HepG2 (cell line): ENCODE measurements around the gene CUTC. TPM values are rescaled to one million over a fixed set of nuclear protein-coding genes. Genes with fewer than 3 reads are reported as not detected.

Source experiments
- ATAC-seq: fragments of 200-7000 bp; cut with Tn5 transposase; 3 replicates; pipeline ENCODE4 v1.9.1; 2020; ENCODE audit warnings: mild to moderate bottlenecking, moderate library complexity
- BruUV-seq: library from RNA; stranded (reverse); fragments of 400-500 nt; replicated peaks from 2 replicates; lab custom pipeline; 2021; lab: Mats Ljungman, UMichigan
- CTCF ChIA-PET: fragments of 300-600 bp; formaldehyde crosslinking; extraction: SDS; loops from one replicate; lab custom pipeline; 2021; ENCODE audit warnings: low total read pairs, inconsistent platforms, low intra/inter-chr PET ratio; lab: Yijun Ruan, JAX
- POLR2A ChIA-PET: fragments of 350-600 bp; sonication (Branson Sonifier 250); formaldehyde crosslinking; loops from one replicate; lab custom pipeline; 2020; ENCODE audit warnings: antibody characterized with exemption, inconsistent platforms; lab: Yijun Ruan, JAX
- DNase-seq: peaks from one replicate; pipeline ENCODE4 v3.0.0-alpha.2; 2015; ENCODE audit warnings: low spot score
- FAIRE-seq: peaks from 3 replicates; lab custom pipeline; 2011; peaks lifted over from hg19 to GRCh38; lab: Jason Lieb, UNC
- H2AFZ ChIP-seq: one replicate; pipeline ENCODE4 v1.6.1; 2011; ENCODE audit warnings: low read length, inconsistent platforms
- H3K27ac ChIP-seq: fragments of 300-600 bp; 3 replicates; pipeline ENCODE4 v1.8.0; 2011; ENCODE audit warnings: mixed run types, mild to moderate bottlenecking, mixed read lengths, low read length, inconsistent platforms; ENCODE audit not compliant: insufficient read depth; ENCODE audit errors: extremely low read length
- H3K27me3 ChIP-seq, 2 experiments: fragments of 200-600 bp in 1 of 2; 2 replicates in 1 of 2; 3 replicates in 1 of 2; pipeline versions ENCODE4 v1.6.0 to v1.8.0; 2011; ENCODE audit warnings: low read length in 2 of 2, mild to moderate bottlenecking in 2 of 2, moderate library complexity in 2 of 2, inconsistent platforms in 1 of 2; ENCODE audit not compliant: insufficient read depth in 2 of 2, control insufficient read depth in 1 of 2
- H3K36me3 ChIP-seq, 2 experiments: fragments of 200-600 bp in 1 of 2; replicated peaks in 1 of 2; 2 replicates in 1 of 2; 3 replicates in 1 of 2; pipeline versions ENCODE4 v1.5.1 to v1.8.0; 2011; ENCODE audit warnings: low read length in 2 of 2, inconsistent platforms in 1 of 2; ENCODE audit not compliant: insufficient read depth in 2 of 2, control insufficient read depth in 1 of 2
- H3K4me1 ChIP-seq: 2 replicates; pipeline ENCODE4 v1.5.1; 2012; ENCODE audit warnings: low read length, inconsistent platforms; ENCODE audit not compliant: insufficient read depth
- H3K4me2 ChIP-seq: 2 replicates; pipeline ENCODE4 v1.6.0; 2011; ENCODE audit warnings: low read depth, low read length, inconsistent platforms
- H3K4me3 ChIP-seq, 3 experiments: fragments of 200-600 bp in 1 of 3; sonication (generic), shearing (Covaris generic) in 1 of 3; replicated peaks in 1 of 3; 2 replicates each; pipeline ENCODE4 v1.5.1; 2011 to 2016; ENCODE audit warnings: low read length in 3 of 3, inconsistent platforms in 2 of 3, low read depth in 2 of 3, mild to moderate bottlenecking in 2 of 3, control low read depth in 1 of 3, mixed read lengths in 1 of 3; ENCODE audit not compliant: insufficient read depth in 1 of 3
- H3K79me2 ChIP-seq: one replicate; pipeline ENCODE4 v1.6.1; 2011; ENCODE audit warnings: low read length, inconsistent platforms; ENCODE audit not compliant: insufficient read depth
- H3K9ac ChIP-seq: 2 replicates; pipeline ENCODE4 v1.6.0; 2011; ENCODE audit warnings: mild to moderate bottlenecking, low read depth, low read length, inconsistent platforms; ENCODE audit not compliant: insufficient read depth
- H3K9me3 ChIP-seq: 2 replicates; pipeline ENCODE4 v1.5.1; 2012; ENCODE audit warnings: mild to moderate bottlenecking, low read length
- H4K20me1 ChIP-seq: 2 replicates; pipeline ENCODE4 v1.6.0; 2011; ENCODE audit warnings: inconsistent platforms, mild to moderate bottlenecking, low read length, moderate library complexity; ENCODE audit not compliant: insufficient read depth
- AKNA ChIP-seq: sonication (generic); formaldehyde crosslinking; IDR thresholded peaks from 2 replicates; pipeline ENCODE4 v1.4.0; 2020; ENCODE audit warnings: missing genetic modification reagents, borderline replicate concordance
- HNF4A ChIP-seq: sonication (generic); formaldehyde crosslinking; IDR thresholded peaks from 2 replicates; pipeline ENCODE4 v1.4.0; 2020; ENCODE audit warnings: missing genetic modification reagents
- JUNB ChIP-seq: sonication (generic); formaldehyde crosslinking; IDR thresholded peaks from 2 replicates; pipeline ENCODE4 v1.8.0; 2022; ENCODE audit warnings: missing genetic modification reagents, mild to moderate bottlenecking, borderline replicate concordance
- KAT2B ChIP-seq: fragments of 150-350 bp; IDR thresholded peaks from 2 replicates; pipeline ENCODE4 v1.6.1; 2014; ENCODE audit warnings: low read depth, low read length, borderline replicate concordance
- MTA1 ChIP-seq: sonication (generic); formaldehyde crosslinking; IDR thresholded peaks from 2 replicates; pipeline ENCODE4 v1.4.0; 2020; ENCODE audit warnings: missing genetic modification reagents, mild to moderate bottlenecking, borderline replicate concordance
- RNF219 ChIP-seq: sonication (generic); formaldehyde crosslinking; IDR thresholded peaks from 2 replicates; pipeline ENCODE4 v1.5.0; 2020; ENCODE audit warnings: mild to moderate bottlenecking, missing genetic modification reagents
- SIN3A ChIP-seq: IDR thresholded peaks from 2 replicates; pipeline ENCODE4 v1.6.1; 2011; ENCODE audit warnings: low read depth, mild to moderate bottlenecking, control low read depth, low read length, borderline replicate concordance
- SRSF9 ChIP-seq: fragments of 200-400 bp; formaldehyde crosslinking; IDR thresholded peaks from 2 replicates; pipeline ENCODE4 v1.6.1; 2018; ENCODE audit warnings: borderline replicate concordance, mild to moderate bottlenecking, low read depth, low read length; ENCODE audit not compliant: insufficient read depth, poor library complexity, severe bottlenecking
- TFDP1 ChIP-seq: IDR thresholded peaks from 2 replicates; pipeline ENCODE4 v1.6.1; 2016; ENCODE audit warnings: missing compliant biosample characterization, missing genetic modification reagents, borderline replicate concordance
- XBP1 ChIP-seq: sonication (generic); formaldehyde crosslinking; IDR thresholded peaks from 2 replicates; pipeline ENCODE4 v1.5.0; 2020; ENCODE audit warnings: missing genetic modification reagents
- ZBTB3 ChIP-seq: sonication (generic); formaldehyde crosslinking; IDR thresholded peaks from 2 replicates; pipeline ENCODE4 v1.4.0; 2020; ENCODE audit warnings: low read depth, mild to moderate bottlenecking, moderate library complexity, missing genetic modification reagents, borderline replicate concordance
- ZNF879 ChIP-seq: sonication (generic); formaldehyde crosslinking; IDR thresholded peaks from 2 replicates; pipeline ENCODE4 v1.8.1; 2023; ENCODE audit warnings: missing genetic modification reagents
- ZUFSP ChIP-seq: sonication (generic); formaldehyde crosslinking; IDR thresholded peaks from 2 replicates; pipeline ENCODE4 v1.9.0; 2021; ENCODE audit warnings: missing genetic modification reagents, mild to moderate bottlenecking, borderline replicate concordance
- WGBS: methylation state at CpG from one replicate; pipeline ENCODE4 v1.1.6; 2017; ENCODE audit warnings: low lambda C conversion rate; 5-methylcytosine and 5-hydroxymethylcytosine counted together
- in situ Hi-C: cut with HindIII; loops from 2 replicates; pipeline ENCODE4 v1.10.0; 2017; ENCODE audit warnings: low pct_unique_long_range_greater_than_20kb; ENCODE audit not compliant: extremely low pct_ligation_motif_present
- intact Hi-C: fragments of 100-400 bp; cut with micrococcal nuclease; formaldehyde crosslinking; loops from one replicate; pipeline ENCODE4 v1.10.0; 2022; ENCODE audit not compliant: unreplicated experiment
- polyA plus RNA-seq, 8 experiments: library from polyadenylated mRNA; depleted of rRNA in 3 of 8; stranded (reverse) in 7 of 8; unstranded in 1 of 8; fragments of >200 nt; fragmentation: Illumina TruSeq in 4 of 8; extraction: Trizol in 4 of 8; gene quantifications; 2 replicates each; pipeline versions ENCODE4 v1.2.1 to v1.2.3, GENCODE V29; 2011 to 2016; ENCODE audit warnings: low read depth in 4 of 8, missing spikeins in 1 of 8, mixed read lengths in 1 of 8; ENCODE audit not compliant: insufficient read depth in 1 of 8
- total RNA-seq, 5 experiments: library from RNA; depleted of rRNA; stranded (reverse); fragments of >200 nt; fragmentation: Illumina TruSeq; extraction: Trizol; gene quantifications; 2 replicates each; pipeline ENCODE4 v1.2.3, GENCODE V29; 2016; ENCODE audit warnings: low read depth in 1 of 5

Gene CUTC
- total and polyA plus RNA-seq, 2 of the 13 experiments (the other 11 are each of a cell fraction or from before 2014, with no cell fraction given), result 22.3 to 25.8 TPM

- Histone ChIP-seq H3K27ac (peak overlapping the region; percentile 78), H2AFZ (no peak overlapping the region), H3K9ac (peak overlapping the region; percentile 36; the same call in 1 of the 2 replicates), H3K9me3 (no peaks in the 10 kb centered on the region), H3K4me2 (peak overlapping the region; percentile 18; the same call in 1 of the 2 replicates), H3K4me1 (peaks cover 52% of the 10 kb centered on the region), H4K20me1 (no peaks in the 10 kb centered on the region), H3K36me3 (peaks cover 8 to 45% of the 10 kb centered on the region in 2 experiments; a peak in 4 of 5 replicates), H3K4me3 (no peak overlapping the region), H3K27me3 (no peaks in the 10 kb centered on the region), H3K79me2 (peaks cover 2% of the 10 kb centered on the region)
- ChIA-PET CTCF (no interaction called here), POLR2A (interaction anchor here (0.7 to 1.8 kb wide), 7 partner anchors 11 to 28 kb away, joined by 3 to 20 read pairs (median 6); partner anchors contain the start of genes ABCC2, COX15 and CUTC)
- in situ Hi-C loops (loop anchor here (5.0 kb wide), 1 partner anchor 33 kb away; no protein-coding TSS in a partner anchor), intact Hi-C loops (loop anchor here (2.0 kb wide), 2 partner anchors 22 to 28 kb away; partner anchors contain the start of genes ABCC2, COX15 and CUTC)
- FAIRE-seq (peak; percentile 88), ATAC-seq (peak; percentile 99), DNase-seq (peak; percentile 84)
- BruUV-seq, result no TSS peak
- 4% methylated on average over 1 of the region's 1 CpG for WGBS
- peak; percentile 88 for TF ChIP-seq HNF4A (CRISPR knock-in tag)
- TF ChIP-seq ZBTB3, result no peak
- TF ChIP-seq ZNF879 (CRISPR knock-in tag), result no peak
- TF ChIP-seq XBP1 (CRISPR knock-in tag), result no peak
- TF ChIP-seq JUNB, result no peak
- TF ChIP-seq TFDP1 (CRISPR knock-in tag), result peak; percentile 61; the same call in 1 of the 2 replicates
- TF ChIP-seq KAT2B, result no peak
- no peak for TF ChIP-seq ZUFSP (CRISPR knock-in tag)
- TF ChIP-seq RNF219 (CRISPR knock-in tag), result no peak
- TF ChIP-seq SIN3A, result 0 out of 2 replicates have a peak, but pooled peaks have one; percentile 39
- TF ChIP-seq SRSF9, result no peak
- no peak for TF ChIP-seq AKNA (CRISPR knock-in tag)
- TF ChIP-seq MTA1, result no peak
Measured at GRCh38 chr10:99754670-99755069, 22.6 kb downstream of the CUTC start.
